KMS-11 (cell line): ENCODE data around the gene INO80B.
A peak's percentile ranks its signal among the peaks of the same experiment; 100 is the strongest.

Source experiments
- H2AFZ ChIP-seq: fragments of 200-600 bp; sonication (generic); 2 replicates; pipeline ENCODE4 v1.6.1; 2016; ENCODE audit warnings: antibody characterized with exemption, mixed run types, low read depth
- H3K27ac ChIP-seq: fragments of 200-600 bp; sonication (generic); 2 replicates; pipeline ENCODE4 v1.6.1; 2016; ENCODE audit warnings: mild to moderate bottlenecking, mixed run types
- H3K27me3 ChIP-seq: fragments of 200-600 bp; sonication (generic); 2 replicates; pipeline ENCODE4 v1.6.1; 2017; ENCODE audit warnings: mild to moderate bottlenecking, low read depth, mixed run types, moderate library complexity; ENCODE audit not compliant: insufficient read depth
- H3K36me3 ChIP-seq: fragments of 200-600 bp; sonication (generic); 2 replicates; pipeline ENCODE4 v1.6.1; 2017; ENCODE audit warnings: mild to moderate bottlenecking, mixed run types; ENCODE audit not compliant: insufficient read depth
- H3K4me1 ChIP-seq: fragments of 200-600 bp; sonication (generic); 2 replicates; pipeline ENCODE4 v1.6.1; 2016; ENCODE audit warnings: mild to moderate bottlenecking, low read depth, mixed run types; ENCODE audit not compliant: poor library complexity, severe bottlenecking
- H3K4me2 ChIP-seq: fragments of 200-600 bp; sonication (generic); 2 replicates; pipeline ENCODE4 v1.7.0; 2016; ENCODE audit warnings: mild to moderate bottlenecking, mixed run types
- H3K4me3 ChIP-seq: fragments of 200-600 bp; sonication (generic); IDR thresholded peaks from 2 replicates; pipeline ENCODE4 v1.6.1; 2017; ENCODE audit warnings: low read depth, low read length, mixed read lengths; ENCODE audit not compliant: insufficient read depth
- H3K79me2 ChIP-seq: fragments of 200-600 bp; sonication (generic); 2 replicates; pipeline ENCODE4 v1.6.1; 2016; ENCODE audit warnings: low read depth, mixed run types; ENCODE audit not compliant: insufficient read depth
- H3K9ac ChIP-seq: fragments of 200-600 bp; sonication (generic); 2 replicates; pipeline ENCODE4 v1.6.1; 2016; ENCODE audit warnings: mild to moderate bottlenecking, mixed run types
- H4K20me1 ChIP-seq: fragments of 200-600 bp; sonication (generic); 2 replicates; pipeline ENCODE4 v1.6.1; 2016; ENCODE audit warnings: mild to moderate bottlenecking, mixed run types; ENCODE audit not compliant: insufficient read depth
- CTCF ChIP-seq: fragments of 200-600 bp; sonication (generic); conservative IDR thresholded peaks from 2 replicates; pipeline ENCODE4 v1.6.1; 2017; ENCODE audit warnings: low read depth, mild to moderate bottlenecking, antibody characterized with exemption, low read length, moderate library complexity, mixed read lengths

INO80B gene

GRCh38 chr2:74503506-74504475 lies 48.9 kb downstream of the INO80B start:
- Histone ChIP-seq H3K79me2 (peaks cover 13% of the 10 kb centered on the region), H3K4me3 (no peak overlapping the region), H3K36me3 (no peaks in the 10 kb centered on the region), H3K27ac (no peak overlapping the region), H3K27me3 (peaks cover 12% of the 10 kb centered on the region; the same call in 1 of the 2 replicates), H2AFZ (peak overlapping the region; percentile 98), H3K4me1 (peaks cover 29% of the 10 kb centered on the region), H3K9ac (peak overlapping the region; percentile 42; the same call in 1 of the 2 replicates), H3K4me2 (peak overlapping the region; percentile 96), H4K20me1 (no peaks in the 10 kb centered on the region)
- TF ChIP-seq CTCF = no peak

- Histone ChIP-seq H2AFZ (no peak overlapping the region), H3K4me3 (no peak overlapping the region), H3K27me3 (peaks cover 12% of the 10 kb centered on the region; the same call in 1 of the 2 replicates), H3K36me3 (no peaks in the 10 kb centered on the region), H3K27ac (no peak overlapping the region), H3K9ac (no peak overlapping the region), H3K4me1 (peaks cover 29% of the 10 kb centered on the region), H3K4me2 (no peak overlapping the region), H3K79me2 (peaks cover 13% of the 10 kb centered on the region), H4K20me1 (no peaks in the 10 kb centered on the region)
- no peak for TF ChIP-seq CTCF
Observed at GRCh38 chr2:74504591-74504990, 49.7 kb downstream of the INO80B start.

- peak overlapping the region; percentile 98 for H3K4me2 ChIP-seq
Observed at GRCh38 chr2:74505448-74506246, 50.8 kb downstream of the INO80B start.

More at GRCh38 chr2:74505448-74506246, 50.8 kb downstream of the INO80B start:
- no peaks in the 10 kb centered on the region for H3K36me3 ChIP-seq
- no peak overlapping the region for H2AFZ ChIP-seq
- peaks cover 16% of the 10 kb centered on the region; the same call in 1 of the 2 replicates for H3K27me3 ChIP-seq
- no peak overlapping the region for H3K9ac ChIP-seq
- H3K27ac ChIP-seq = no peak overlapping the region
- H3K79me2 ChIP-seq = peaks cover 13% of the 10 kb centered on the region
- no peaks in the 10 kb centered on the region for H4K20me1 ChIP-seq
- no peak overlapping the region for H3K4me3 ChIP-seq
- TF ChIP-seq CTCF = no peak
- H3K4me1 ChIP-seq = peaks cover 29% of the 10 kb centered on the region
